CD8-positive, alpha-beta memory T cell (primary cell): ENCODE results near the gene MED13L. TPM values are rescaled to one million over a fixed set of nuclear protein-coding genes. Genes with fewer than 3 reads are reported as not detected.
A peak's percentile ranks its signal among the peaks of the same experiment; 100 is the strongest.

ENCODE experiments used
- CTCF ChIA-PET: fragments of 350-600 bp; sonication (Branson Sonifier 250); formaldehyde crosslinking; loops from one replicate; lab custom pipeline; 2021; ENCODE audit warnings: antibody characterized with exemption; lab: Charles Lee
- POLR2A ChIA-PET: fragments of 350-600 bp; sonication (Branson Sonifier 250); formaldehyde crosslinking; loops from one replicate; lab custom pipeline; 2021; ENCODE audit warnings: antibody characterized with exemption; lab: Charles Lee
- DNase-seq, 5 donors: peaks; one replicate each; pipeline versions ENCODE4 v3.0.0 to v3.0.0-alpha.2; 2020 to 2022; ENCODE audit warnings: mixed read lengths in 1 of 5
- H3K27ac ChIP-seq: one replicate; pipeline ENCODE4 v1.7.0; 2013; ENCODE audit warnings: low read depth, mild to moderate bottlenecking, low read length, moderate library complexity
- H3K27me3 ChIP-seq: 2 replicates; pipeline ENCODE4 v1.7.0; 2013; ENCODE audit warnings: low read length, mild to moderate bottlenecking; ENCODE audit not compliant: insufficient read depth, poor library complexity, severe bottlenecking
- H3K36me3 ChIP-seq: 2 replicates; pipeline ENCODE4 v1.7.0; 2013; ENCODE audit warnings: mild to moderate bottlenecking, low read length, moderate library complexity; ENCODE audit not compliant: insufficient read depth
- H3K4me1 ChIP-seq: 2 replicates; pipeline ENCODE4 v1.7.0; 2013; ENCODE audit warnings: mild to moderate bottlenecking, low read length, moderate library complexity; ENCODE audit not compliant: insufficient read depth
- H3K4me3 ChIP-seq: 2 replicates; pipeline ENCODE4 v1.7.0; 2013; ENCODE audit warnings: mild to moderate bottlenecking, low read length
- H3K9me3 ChIP-seq: 2 replicates; pipeline ENCODE4 v1.7.0; 2013; ENCODE audit warnings: mild to moderate bottlenecking, low read length
- H3K27ac Mint-ChIP-seq, 8 donors: one replicate each; pipeline ENCODE4 v1.8.0; 2020 to 2021; ENCODE audit warnings: mixed read lengths in 8 of 8, mild to moderate bottlenecking in 6 of 8, inconsistent platforms in 3 of 8, moderate library complexity in 3 of 8
- H3K27me3 Mint-ChIP-seq, 2 donors: one replicate each; pipeline ENCODE4 v1.8.0; 2020 to 2021; ENCODE audit warnings: mixed read lengths in 2 of 2, mild to moderate bottlenecking in 1 of 2, moderate library complexity in 1 of 2
- H3K36me3 Mint-ChIP-seq, 3 donors: one replicate each; pipeline ENCODE4 v1.8.0; 2020 to 2021; ENCODE audit warnings: mixed read lengths in 3 of 3, inconsistent platforms in 1 of 3, mild to moderate bottlenecking in 1 of 3
- H3K4me1 Mint-ChIP-seq, 3 donors: one replicate each; pipeline ENCODE4 v1.8.0; 2020 to 2021; ENCODE audit warnings: mixed read lengths in 3 of 3, inconsistent platforms in 1 of 3, mild to moderate bottlenecking in 1 of 3
- H3K4me3 Mint-ChIP-seq, 7 donors: one replicate each; pipeline ENCODE4 v1.8.0; 2020 to 2021; ENCODE audit warnings: mixed read lengths in 7 of 7, mild to moderate bottlenecking in 6 of 7, moderate library complexity in 4 of 7, inconsistent platforms in 2 of 7
- H3K9me3 Mint-ChIP-seq, 5 donors: one replicate each; pipeline ENCODE4 v1.8.0; 2020 to 2022; ENCODE audit warnings: mixed read lengths in 5 of 5, mild to moderate bottlenecking in 3 of 5, moderate library complexity in 2 of 5, inconsistent platforms in 1 of 5
- polyA plus RNA-seq: library from polyadenylated mRNA; unstranded; fragments of 300-500 nt; fragmentation: Illumina TruSeq; gene quantifications from one replicate; pipeline ENCODE4 v1.2.3, GENCODE V29; 2021
- total RNA-seq, 2 experiments: library from RNA; stranded (reverse); gene quantifications; one replicate each; pipeline ENCODE4 v1.2.3, GENCODE V29; 2021

Gene MED13L
- total RNA-seq (10 to 100 TPM; 49.7 to 53.4 TPM), polyA plus RNA-seq (6.6 TPM)

GRCh38 chr12:116277467-116278278, at the start of gene MED13L:
TSS of gene MED13L (minus strand) at chr12:116277693. CDS start at chr12:116277131, 562 bp downstream.
- Mint-ChIP-seq H3K9me3 (no peaks in the 10 kb centered on the region), H3K36me3 (peaks cover 0 to 11% (median 1%) of the 10 kb centered on the region in 3 donors), H3K27ac (peak within 1 kb of the TSS; percentile 83 to 98 (median 90)), H3K27me3 (peaks cover 0 to 3% of the 10 kb centered on the region in 2 donors), H3K4me3 (peak within 1 kb of the TSS; percentile 91 to 98 (median 97)), H3K4me1 (peaks cover 32 to 44% (median 43%) of the 10 kb centered on the region in 3 donors)
- Histone ChIP-seq H3K4me3 (peak within 1 kb of the TSS; percentile 75), H3K9me3 (no peaks in the 10 kb centered on the region), H3K27me3 (no peaks in the 10 kb centered on the region), H3K36me3 (no peaks in the 10 kb centered on the region), H3K27ac (peak within 1 kb of the TSS; percentile 59), H3K4me1 (peaks cover 36% of the 10 kb centered on the region)
- POLR2A ChIA-PET = interaction anchor here (0.5 kb wide), 1 partner anchor 37 kb away, joined by 3 read pairs; no protein-coding TSS in a partner anchor
- CTCF ChIA-PET = no interaction called here
- DNase-seq = peak; percentile 84 to 92 (median 90)

- H3K4me1 Mint-ChIP-seq = peaks cover 17 to 33% (median 26%) of the 10 kb centered on the region in 3 donors
- Histone ChIP-seq H3K27ac (no peak overlapping the region), H3K27me3 (no peaks in the 10 kb centered on the region), H3K9me3 (no peaks in the 10 kb centered on the region), H3K36me3 (no peaks in the 10 kb centered on the region), H3K4me1 (peaks cover 17% of the 10 kb centered on the region), H3K4me3 (no peak overlapping the region)
- DNase-seq = peak in 1 of 5 donors; percentile 21
- H3K9me3 Mint-ChIP-seq = no peaks in the 10 kb centered on the region
- peaks cover 0 to 3% of the 10 kb centered on the region in 2 donors for H3K27me3 Mint-ChIP-seq
- H3K36me3 Mint-ChIP-seq = peaks cover 0 to 13% (median 0%) of the 10 kb centered on the region in 3 donors
- H3K4me3 Mint-ChIP-seq = peak overlapping the region in 5 of 7 donors; percentile 25 to 73 (median 53)
- ChIA-PET CTCF (no interaction called here), POLR2A (no interaction called here)
- H3K27ac Mint-ChIP-seq = peak overlapping the region; percentile 37 to 85 (median 64)
These were observed 47.8 kb upstream of the MED13L start for GRCh38 chr12:116325336-116325664.

- Mint-ChIP-seq H3K9me3 (no peaks in the 10 kb centered on the region), H3K4me1 (peaks cover 22 to 38% (median 31%) of the 10 kb centered on the region in 3 donors), H3K27ac (peak overlapping the region; percentile 37 to 85 (median 74)), H3K36me3 (peaks cover 0 to 13% (median 0%) of the 10 kb centered on the region in 3 donors), H3K4me3 (peak overlapping the region in 5 of 7 donors; percentile 25 to 73 (median 53)), H3K27me3 (peaks cover 0 to 3% of the 10 kb centered on the region in 2 donors)
- no peak for DNase-seq
- Histone ChIP-seq H3K27me3 (no peaks in the 10 kb centered on the region), H3K27ac (no peak overlapping the region), H3K4me3 (no peak overlapping the region), H3K4me1 (peaks cover 21% of the 10 kb centered on the region), H3K36me3 (no peaks in the 10 kb centered on the region), H3K9me3 (no peaks in the 10 kb centered on the region)
- ChIA-PET CTCF (no interaction called here), POLR2A (no interaction called here)
These were observed 47.3 kb upstream of the MED13L start for GRCh38 chr12:116324654-116325335.

- peaks cover 0 to 3% of the 10 kb centered on the region in 2 donors for H3K27me3 Mint-ChIP-seq
- Histone ChIP-seq H3K27ac (no peak overlapping the region), H3K4me1 (peaks cover 21% of the 10 kb centered on the region), H3K9me3 (no peaks in the 10 kb centered on the region), H3K36me3 (no peaks in the 10 kb centered on the region), H3K27me3 (no peaks in the 10 kb centered on the region), H3K4me3 (no peak overlapping the region)
- peaks cover 25 to 44% (median 37%) of the 10 kb centered on the region in 3 donors for H3K4me1 Mint-ChIP-seq
- DNase-seq = no peak
- peak overlapping the region in 6 of 8 donors; percentile 9 to 73 (median 28) for H3K27ac Mint-ChIP-seq
- ChIA-PET CTCF (no interaction called here), POLR2A (no interaction called here)
- H3K4me3 Mint-ChIP-seq = no peak overlapping the region
- H3K36me3 Mint-ChIP-seq = peaks cover 0 to 13% (median 0%) of the 10 kb centered on the region in 3 donors
- H3K9me3 Mint-ChIP-seq = no peaks in the 10 kb centered on the region
These were observed 46.2 kb upstream of the MED13L start for GRCh38 chr12:116323406-116324386.

- CTCF ChIA-PET = no interaction called here
- H3K27ac ChIP-seq = no peak overlapping the region
- H3K4me3 ChIP-seq = no peak overlapping the region
- H3K4me1 Mint-ChIP-seq = peaks cover 25 to 44% (median 37%) of the 10 kb centered on the region in 3 donors
- H3K27me3 Mint-ChIP-seq = peaks cover 6 to 7% of the 10 kb centered on the region in 2 donors
- peaks cover 0 to 4% (median 0%) of the 10 kb centered on the region in 3 donors for H3K36me3 Mint-ChIP-seq
- POLR2A ChIA-PET = no interaction called here
- H3K4me3 Mint-ChIP-seq = no peak overlapping the region
- no peaks in the 10 kb centered on the region for H3K9me3 Mint-ChIP-seq
- H3K27me3 ChIP-seq = no peaks in the 10 kb centered on the region
- H3K4me1 ChIP-seq = peaks cover 21% of the 10 kb centered on the region
- H3K27ac Mint-ChIP-seq = no peak overlapping the region
- no peak for DNase-seq
- H3K9me3 ChIP-seq = no peaks in the 10 kb centered on the region
- no peaks in the 10 kb centered on the region for H3K36me3 ChIP-seq
These were observed 44.4 kb upstream of the MED13L start for GRCh38 chr12:116321913-116322312.

GRCh38 chr12:116320791-116321217, 43.3 kb upstream of the MED13L start:
- CTCF ChIA-PET = no interaction called here
- H3K36me3 ChIP-seq = no peaks in the 10 kb centered on the region
- Mint-ChIP-seq H3K36me3 (peaks cover 0 to 4% (median 0%) of the 10 kb centered on the region in 3 donors), H3K4me3 (no peak overlapping the region), H3K27me3 (peaks cover 8 to 11% of the 10 kb centered on the region in 2 donors), H3K9me3 (no peaks in the 10 kb centered on the region), H3K4me1 (peaks cover 25 to 39% (median 34%) of the 10 kb centered on the region in 3 donors), H3K27ac (no peak overlapping the region)
- no peak overlapping the region for H3K4me3 ChIP-seq
- H3K27me3 ChIP-seq = no peaks in the 10 kb centered on the region
- no peak overlapping the region for H3K27ac ChIP-seq
- no peaks in the 10 kb centered on the region for H3K9me3 ChIP-seq
- no peak for DNase-seq
- POLR2A ChIA-PET = no interaction called here
- peaks cover 18% of the 10 kb centered on the region for H3K4me1 ChIP-seq

GRCh38 chr12:116319898-116320621, 42.6 kb upstream of the MED13L start:
- Mint-ChIP-seq H3K4me3 (peak overlapping the region in 4 of 7 donors; percentile 6 to 38 (median 25)), H3K36me3 (peaks cover 0 to 8% (median 0%) of the 10 kb centered on the region in 3 donors), H3K9me3 (no peaks in the 10 kb centered on the region), H3K27me3 (peaks cover 8 to 14% of the 10 kb centered on the region in 2 donors), H3K4me1 (peaks cover 18 to 32% (median 26%) of the 10 kb centered on the region in 3 donors), H3K27ac (peak overlapping the region in 1 of 8 donors; percentile 43)
- no peak overlapping the region for H3K27ac ChIP-seq
- ChIA-PET CTCF (no interaction called here), POLR2A (interaction anchor here (0.7 kb wide), 1 partner anchor 16 kb away, joined by 5 read pairs; no protein-coding TSS in a partner anchor)
- H3K27me3 ChIP-seq = no peaks in the 10 kb centered on the region
- H3K4me1 ChIP-seq = peaks cover 10% of the 10 kb centered on the region
- H3K4me3 ChIP-seq = no peak overlapping the region
- H3K9me3 ChIP-seq = no peaks in the 10 kb centered on the region
- H3K36me3 ChIP-seq = no peaks in the 10 kb centered on the region
- DNase-seq = peak in 1 of 5 donors; percentile 17
